Measurements from ENCODE around the gene DNAJB4.
"Not testable (repeated sequence)": the region's sequence is repeated elsewhere in the genome, so short reads cannot be mapped to it uniquely, and the experiment has no call there.

Gene DNAJB4

GRCh38 chr1:77994117-77994705 lies 10.5 kb upstream of the DNAJB4 start:
- DNase-seq: no peak

GRCh38 chr1:77996734-77997133 lies 8.0 kb upstream of the DNAJB4 start:
- no peak for DNase-seq

- not testable (repeated sequence) for DNase-seq
Measured at GRCh38 chr1:78000536-78000935, 4.2 kb upstream of the DNAJB4 start.

GRCh38 chr1:78003070-78003746 lies 1.5 kb upstream of the DNAJB4 start:
- DNase-seq: no peak

- DNase-seq: no peak
Measured at GRCh38 chr1:78003882-78004718, 639 bp upstream of the DNAJB4 start.

- no peak for DNase-seq
Measured at GRCh38 chr1:78005448-78005722, 646 bp downstream of the DNAJB4 start.

- no peak for DNase-seq
Measured at GRCh38 chr1:78005755-78006154, 1.0 kb downstream of the DNAJB4 start.

GRCh38 chr1:78006521-78006920 lies 1.8 kb downstream of the DNAJB4 start:
- no peak for DNase-seq

GRCh38 chr1:78007677-78008341 lies 3.1 kb downstream of the DNAJB4 start:
- DNase-seq: no peak

GRCh38 chr1:78009276-78009675 lies 4.5 kb downstream of the DNAJB4 start:
- no peak for DNase-seq

GRCh38 chr1:78009836-78010235 lies 5.1 kb downstream of the DNAJB4 start:
- DNase-seq: no peak

GRCh38 chr1:78011050-78011449 lies 6.3 kb downstream of the DNAJB4 start:
- no peak for DNase-seq

GRCh38 chr1:78015148-78015547 lies 10.4 kb downstream of the DNAJB4 start:
- DNase-seq: no peak

GRCh38 chr1:78019024-78019423 lies 14.3 kb downstream of the DNAJB4 start:
- no peak for DNase-seq

GRCh38 chr1:78021134-78021533 lies 16.4 kb downstream of the DNAJB4 start:
- DNase-seq: not testable (repeated sequence)

GRCh38 chr1:78029793-78030192 lies 25.1 kb downstream of the DNAJB4 start:
- DNase-seq: no peak

GRCh38 chr1:78032996-78033796 lies 28.5 kb downstream of the DNAJB4 start:
- no peak for DNase-seq

- DNase-seq: no peak
Measured at GRCh38 chr1:78033797-78034172, 29.0 kb downstream of the DNAJB4 start.

- DNase-seq: no peak
Measured at GRCh38 chr1:78035121-78035520, 30.4 kb downstream of the DNAJB4 start.

- DNase-seq: no peak
Measured at GRCh38 chr1:78036450-78036849, 31.7 kb downstream of the DNAJB4 start.

GRCh38 chr1:78038071-78038470 lies 33.3 kb downstream of the DNAJB4 start:
- DNase-seq: no peak

GRCh38 chr1:78038491-78038939 lies 33.8 kb downstream of the DNAJB4 start:
- no peak for DNase-seq

Data from NCI-H146 (cell line).